IMR-90 (cell line): ENCODE data around the gene ATXN1. TPM values are rescaled to one million over a fixed set of nuclear protein-coding genes. Genes with fewer than 3 reads are reported as not detected.

Experiments used
- ATAC-seq: fragments of 200-7000 bp; cut with Tn5 transposase; 2 replicates; pipeline ENCODE4 v1.9.1; 2020; ENCODE audit warnings: low read depth, mild to moderate bottlenecking, moderate library complexity
- BruUV-seq: library from RNA; stranded (reverse); fragments of 400-500 nt; replicated peaks from 2 replicates; lab custom pipeline; 2021; lab: Mats Ljungman, UMichigan
- CTCF ChIA-PET: fragments of 300-600 bp; formaldehyde crosslinking; extraction: SDS; loops from one replicate; lab custom pipeline; 2021; ENCODE audit warnings: antibody characterized with exemption; lab: Yijun Ruan, JAX
- POLR2A ChIA-PET: fragments of 300-600 bp; sonication (Branson Sonifier 250); formaldehyde crosslinking; loops from one replicate; lab custom pipeline; 2022; ENCODE audit warnings: antibody characterized with exemption; ENCODE audit not compliant: unreplicated experiment; lab: Charles Lee
- DNase-seq: peaks from one replicate; pipeline ENCODE4 v3.0.0; 2013
- H2AFZ ChIP-seq: replicated peaks from 2 replicates; pipeline ENCODE3; 2013; ENCODE audit warnings: low read length, mild to moderate bottlenecking; ENCODE audit not compliant: poor library complexity
- H2AK5ac ChIP-seq: 2 replicates; pipeline ENCODE4 v1.6.1; 2013; ENCODE audit warnings: low read depth, low read length, inconsistent platforms
- H2AK9ac ChIP-seq: replicated peaks from 2 replicates; pipeline ENCODE3; 2013; ENCODE audit warnings: mild to moderate bottlenecking, low read depth, low read length, moderate library complexity; ENCODE audit not compliant: poor library complexity
- H2BK120ac ChIP-seq: 2 replicates; pipeline ENCODE4 v1.6.1; 2013; ENCODE audit warnings: low read depth, low read length, inconsistent platforms
- H2BK15ac ChIP-seq: 3 replicates; pipeline ENCODE4 v1.6.1; 2013; ENCODE audit warnings: low read depth, low read length, inconsistent platforms
- H2BK20ac ChIP-seq: 2 replicates; pipeline ENCODE4 v1.6.1; 2013; ENCODE audit warnings: low read depth, mild to moderate bottlenecking, inconsistent platforms, low read length, moderate library complexity
- H2BK5ac ChIP-seq: 2 replicates; pipeline ENCODE4 v1.6.1; 2013; ENCODE audit warnings: mild to moderate bottlenecking, low read depth, low read length, inconsistent platforms; ENCODE audit not compliant: poor library complexity, severe bottlenecking
- H3K14ac ChIP-seq: replicated peaks from 2 replicates; pipeline ENCODE4 v1.6.1; 2013; ENCODE audit warnings: low read depth, low read length, inconsistent platforms
- H3K18ac ChIP-seq: 2 replicates; pipeline ENCODE4 v1.6.1; 2013; ENCODE audit warnings: low read depth, low read length, control low read depth
- H3K23ac ChIP-seq: 2 replicates; pipeline ENCODE4 v1.6.1; 2013; ENCODE audit warnings: low read depth, low read length, inconsistent platforms
- H3K27ac ChIP-seq: 2 replicates; pipeline ENCODE4 v1.5.1; 2013; ENCODE audit warnings: mild to moderate bottlenecking, control low read depth, low read length; ENCODE audit not compliant: insufficient read depth
- H3K27me3 ChIP-seq: 2 replicates; pipeline ENCODE4 v1.6.1; 2013; ENCODE audit warnings: low read length; ENCODE audit not compliant: control insufficient read depth, insufficient read depth
- H3K36me3 ChIP-seq: 2 replicates; pipeline ENCODE4 v1.6.1; 2013; ENCODE audit warnings: low read length, mixed read lengths; ENCODE audit not compliant: control insufficient read depth, insufficient read depth
- H3K4ac ChIP-seq: 2 replicates; pipeline ENCODE4 v1.6.1; 2013; ENCODE audit warnings: low read depth, low read length, inconsistent platforms
- H3K4me1 ChIP-seq: 2 replicates; pipeline ENCODE4 v1.6.1; 2013; ENCODE audit warnings: low read length, mixed read lengths; ENCODE audit not compliant: control insufficient read depth, insufficient read depth
- H3K4me2 ChIP-seq: 2 replicates; pipeline ENCODE4 v1.6.1; 2013; ENCODE audit warnings: low read depth, mild to moderate bottlenecking, control low read depth, low read length, moderate library complexity
- H3K4me3 ChIP-seq: 2 replicates; pipeline ENCODE4 v1.5.1; 2013; ENCODE audit warnings: low read depth, mild to moderate bottlenecking, control low read depth, low read length, moderate library complexity; ENCODE audit not compliant: insufficient read depth
- H3K56ac ChIP-seq: 2 replicates; pipeline ENCODE4 v1.6.1; 2013; ENCODE audit warnings: low read length, inconsistent platforms; ENCODE audit not compliant: insufficient read depth; ENCODE audit errors: extremely low read depth
- H3K79me1 ChIP-seq, 2 experiments: 2 replicates each; pipeline ENCODE4 v1.6.1; 2013; ENCODE audit warnings: low read length in 2 of 2, inconsistent platforms in 1 of 2, low read depth in 1 of 2
- H3K9ac ChIP-seq: 2 replicates; pipeline ENCODE4 v1.6.1; 2013; ENCODE audit warnings: low read depth, low read length, control low read depth
- H3K9me1 ChIP-seq: 2 replicates; pipeline ENCODE4 v1.6.1; 2013; ENCODE audit warnings: low read length, inconsistent platforms; ENCODE audit not compliant: insufficient read depth
- H3K9me3 ChIP-seq: 2 replicates; pipeline ENCODE4 v1.6.1; 2013; ENCODE audit warnings: low read length; ENCODE audit not compliant: control insufficient read depth, insufficient read depth
- H4K20me1 ChIP-seq: 2 replicates; pipeline ENCODE4 v1.6.1; 2013; ENCODE audit warnings: low read length, inconsistent platforms; ENCODE audit not compliant: insufficient read depth
- H4K5ac ChIP-seq: 2 replicates; pipeline ENCODE4 v1.6.1; 2013; ENCODE audit warnings: mild to moderate bottlenecking, low read depth, low read length, control low read depth
- H4K8ac ChIP-seq, 2 experiments: 2 replicates each; pipeline ENCODE4 v1.6.1; 2013; ENCODE audit warnings: low read depth in 2 of 2, low read length in 2 of 2, control low read depth in 1 of 2, inconsistent platforms in 1 of 2
- H4K91ac ChIP-seq: 2 replicates; pipeline ENCODE4 v1.6.1; 2013; ENCODE audit warnings: low read depth, low read length, inconsistent platforms; ENCODE audit not compliant: insufficient read depth
- BHLHE40 ChIP-seq: fragments of 150-350 bp; IDR thresholded peaks from 2 replicates; pipeline ENCODE4 v1.6.1; 2016; ENCODE audit warnings: mild to moderate bottlenecking, low read depth, low read length
- CHD1 ChIP-seq: IDR thresholded peaks from 2 replicates; pipeline ENCODE4 v1.6.1; 2012; ENCODE audit warnings: low read depth, low read length, improper control_type of control experiment
- CTCF ChIP-seq: conservative IDR thresholded peaks from 2 replicates; pipeline ENCODE4 v1.5.1; 2012; ENCODE audit warnings: mild to moderate bottlenecking, low read depth, low read length, improper control_type of control experiment
- ELK1 ChIP-seq: fragments of 150-350 bp; IDR thresholded peaks from 2 replicates; pipeline ENCODE4 v1.6.1; 2016; ENCODE audit warnings: low read depth, mild to moderate bottlenecking, low read length, moderate library complexity, borderline replicate concordance
- FOS ChIP-seq: fragments of 150-350 bp; IDR thresholded peaks from 2 replicates; pipeline ENCODE4 v1.6.1; 2016; ENCODE audit warnings: low read depth, low read length
- MAFK ChIP-seq: IDR thresholded peaks from 2 replicates; pipeline ENCODE4 v1.6.1; 2012; ENCODE audit warnings: low read depth, low read length, improper control_type of control experiment
- MXI1 ChIP-seq: IDR thresholded peaks from 2 replicates; pipeline ENCODE4 v1.6.1; 2012; ENCODE audit warnings: low read depth, mild to moderate bottlenecking, low read length, moderate library complexity, borderline replicate concordance
- NFE2L2 ChIP-seq: fragments of 150-350 bp; IDR thresholded peaks from 2 replicates; pipeline ENCODE4 v1.6.1; 2016; ENCODE audit warnings: low read depth, mild to moderate bottlenecking, low read length
- RAD21 ChIP-seq: IDR thresholded peaks from 2 replicates; pipeline ENCODE4 v1.6.1; 2012; ENCODE audit warnings: low read length, improper control_type of control experiment
- RCOR1 ChIP-seq: IDR thresholded peaks from 2 replicates; pipeline ENCODE4 v1.6.1; 2012; ENCODE audit warnings: mild to moderate bottlenecking, low read length, improper control_type of control experiment; ENCODE audit not compliant: insufficient replicate concordance
- WGBS, 2 experiments: methylation state at CpG; one replicate each; pipeline versions ENCODE4 v1.1.5 to v1.1.7; 2013; ENCODE audit warnings: missing lambda C conversion rate in 2 of 2; ENCODE audit not compliant: insufficient read length in 1 of 2; ENCODE audit errors: extremely low coverage in 2 of 2; 5-methylcytosine and 5-hydroxymethylcytosine counted together
- dilution Hi-C: fragments of 300-500 bp; cut with HindIII; formaldehyde crosslinking; loops from one replicate; pipeline ENCODE4 v1.14.3; 2018; ENCODE audit warnings: low sequenced_read_pairs; ENCODE audit not compliant: unreplicated experiment
- in situ Hi-C: fragments of 300-500 bp; cut with MboI; formaldehyde crosslinking; loops from 3 replicates; pipeline ENCODE4 v1.14.3; 2019; ENCODE audit warnings: low sequenced_read_pairs, inconsistent platforms, mixed read lengths
- intact Hi-C: fragments of 100-400 bp; cut with micrococcal nuclease; formaldehyde crosslinking; loops from 2 replicates; pipeline ENCODE4 v1.10.0; 2022
- polyA plus RNA-seq, 3 experiments: library from polyadenylated mRNA; depleted of rRNA; stranded (reverse); fragments of >200 nt; gene quantifications; 2 replicates each; pipeline ENCODE4 v1.2.3, GENCODE V29; 2012; ENCODE audit warnings: low replicate concordance in 1 of 3
- total RNA-seq: library from RNA; depleted of rRNA; stranded (reverse); fragments of >200 nt; gene quantifications from 2 replicates; pipeline ENCODE4 v1.2.3, GENCODE V29; 2012

Gene ATXN1
- total and polyA plus RNA-seq, 2 of the 4 experiments (the other 2 are of a cell fraction): 7.3 to 11.1 TPM

GRCh38 chr6:16251706-16252105, 509.6 kb downstream of the ATXN1 start:
- Histone ChIP-seq H3K18ac (no peak overlapping the region), H3K56ac (no peak overlapping the region), H3K4me2 (no peak overlapping the region), H3K23ac (no peak overlapping the region), H2BK5ac (no peak overlapping the region), H2BK15ac (no peak overlapping the region), H3K79me1 (no peaks in the 10 kb centered on the region), H3K9me1 (no peaks in the 10 kb centered on the region), H4K5ac (no peak overlapping the region), H3K4me3 (no peak overlapping the region), H3K4ac (no peak overlapping the region), H3K9me3 (no peaks in the 10 kb centered on the region), H2AK5ac (no peak overlapping the region), H2AFZ (no peak overlapping the region), H2AK9ac (no peak overlapping the region), H3K4me1 (peaks cover 2% of the 10 kb centered on the region; the same call in 1 of the 2 replicates), H3K14ac (no peak overlapping the region), H4K8ac (no peak overlapping the region), H3K9ac (no peak overlapping the region), H4K20me1 (no peaks in the 10 kb centered on the region), H4K91ac (no peak overlapping the region), H2BK20ac (no peak overlapping the region), H3K36me3 (no peaks in the 10 kb centered on the region), H2BK120ac (no peak overlapping the region), H3K27me3 (no peaks in the 10 kb centered on the region), H3K27ac (no peak overlapping the region)
- POLR2A ChIA-PET: no interaction called here
- ATAC-seq: no peak
- DNase-seq: no peak
- TF ChIP-seq MAFK (no peak), RAD21 (no peak), NFE2L2 (no peak), MXI1 (no peak), ELK1 (no peak), CHD1 (no peak), FOS (no peak), BHLHE40 (no peak), RCOR1 (no peak), CTCF (no peak)
- no CpG with 5 or more reads among the region's 2 CpGs for WGBS, 2 experiments
- intact Hi-C loops: no loop called here
- CTCF ChIA-PET: no interaction called here
- in situ Hi-C loops: no loop called here
- dilution Hi-C loops: no loop called here
- BruUV-seq: no TSS peak
